ENCODE results near the gene TPCN2.
"Not testable (repeated sequence)": the region's sequence is repeated elsewhere in the genome, so short reads cannot be mapped to it uniquely, and the experiment has no call there.

The TPCN2 gene

GRCh38 chr11:69129647-69130046, 80.9 kb downstream of the TPCN2 start:
- in situ Hi-C loops (cut with HindIII; ENCODE audit: low sequenced_read_pairs) = no loop called here

GRCh38 chr11:69130654-69131053, 81.9 kb downstream of the TPCN2 start:
- in situ Hi-C loops (cut with HindIII; ENCODE audit: low sequenced_read_pairs) = no loop called here
- no peak overlapping the region for H3K4me3 ChIP-seq (ENCODE audit: low read depth, low read length)
- no peak for DNase-seq (ENCODE audit: low read depth)
- no peak for TF ChIP-seq CTCF (IDR thresholded peaks at IDR 0.05; ENCODE audit: low read depth, low read length, missing control alignments)

More at GRCh38 chr11:69129647-69130046, 80.9 kb downstream of the TPCN2 start:
- DNase-seq (ENCODE audit: low read depth) = no peak
- no peak for TF ChIP-seq CTCF (IDR thresholded peaks at IDR 0.05; ENCODE audit: low read depth, low read length, missing control alignments)
- H3K4me3 ChIP-seq (ENCODE audit: low read depth, low read length) = no peak overlapping the region

- in situ Hi-C loops (cut with HindIII; ENCODE audit: low sequenced_read_pairs) = no loop called here
- TF ChIP-seq CTCF (IDR thresholded peaks at IDR 0.05; ENCODE audit: low read depth, low read length, missing control alignments) = no peak
- no peak overlapping the region for H3K4me3 ChIP-seq (ENCODE audit: low read depth, low read length)
- no peak for DNase-seq (ENCODE audit: low read depth)
Measured at GRCh38 chr11:69131121-69131566, 82.4 kb downstream of the TPCN2 start.

GRCh38 chr11:69131644-69132300, 83.0 kb downstream of the TPCN2 start:
- DNase-seq (ENCODE audit: low read depth) = peak; percentile 66
- H3K4me3 ChIP-seq (ENCODE audit: low read depth, low read length) = no peak overlapping the region
- in situ Hi-C loops (cut with HindIII; ENCODE audit: low sequenced_read_pairs) = no loop called here
- peak; percentile 90 for TF ChIP-seq CTCF (IDR thresholded peaks at IDR 0.05; ENCODE audit: low read depth, low read length, missing control alignments)

- H3K4me3 ChIP-seq (ENCODE audit: low read depth, low read length) = no peak overlapping the region
- in situ Hi-C loops (cut with HindIII; ENCODE audit: low sequenced_read_pairs) = no loop called here
- DNase-seq (ENCODE audit: low read depth) = no peak
- TF ChIP-seq CTCF (IDR thresholded peaks at IDR 0.05; ENCODE audit: low read depth, low read length, missing control alignments) = no peak
Measured at GRCh38 chr11:69132301-69132670, 83.6 kb downstream of the TPCN2 start.

- in situ Hi-C loops (cut with HindIII; ENCODE audit: low sequenced_read_pairs) = no loop called here
Measured at GRCh38 chr11:69133251-69133650, 84.5 kb downstream of the TPCN2 start.

GRCh38 chr11:69134182-69134581, 85.5 kb downstream of the TPCN2 start:
- in situ Hi-C loops (cut with HindIII; ENCODE audit: low sequenced_read_pairs) = not testable (repeated sequence)

More at GRCh38 chr11:69133251-69133650, 84.5 kb downstream of the TPCN2 start:
- DNase-seq (ENCODE audit: low read depth) = no peak
- no peak for TF ChIP-seq CTCF (IDR thresholded peaks at IDR 0.05; ENCODE audit: low read depth, low read length, missing control alignments)
- no peak overlapping the region for H3K4me3 ChIP-seq (ENCODE audit: low read depth, low read length)

More at GRCh38 chr11:69134182-69134581, 85.5 kb downstream of the TPCN2 start:
- H3K4me3 ChIP-seq (ENCODE audit: low read depth, low read length); DNase-seq (ENCODE audit: low read depth): not testable (repeated sequence)
